Testis (tissue), 2 donors: ENCODE data around the gene PXK.

Experiments used
- CTCF ChIP-seq, 3 experiments: fragments of 450-650 bp in 2 of 3; fragments of 200-600 bp in 1 of 3; sonication (generic) in 1 of 3; IDR thresholded peaks; one replicate each; pipeline ENCODE4 v1.5.1; 2016 to 2019; ENCODE audit warnings: antibody characterized with exemption in 3 of 3, mild to moderate bottlenecking in 2 of 3, moderate library complexity in 1 of 3
- POLR2A ChIP-seq: fragments of 450-650 bp; IDR thresholded peaks from one replicate; pipeline ENCODE4 v1.6.1; 2017; ENCODE audit warnings: antibody characterized with exemption, mild to moderate bottlenecking, moderate library complexity

- no peak for TF ChIP-seq CTCF (IDR thresholded peaks at IDR 0.05)
- TF ChIP-seq POLR2A, result no peak
Observed at GRCh38 chr3:58366699-58367098, 34.0 kb downstream of the PXK start.
